ENCODE measurements around the gene MDGA2.

MDGA2 gene

GRCh38 chr14:46861753-46862152 is 813.7 kb downstream of the MDGA2 start:
- no peak overlapping the region for H3K4me3 ChIP-seq (ENCODE audit: low read depth in 1 of 2, low read length in 2 of 2)
- H3K4me1 ChIP-seq (ENCODE audit: insufficient read depth, low read length), result no peaks in the 10 kb centered on the region
- ATAC-seq (ENCODE audit: insufficient read depth, low read depth) (no peak), DNase-seq (no peak)
- H3K27me3 ChIP-seq (ENCODE audit: insufficient read depth, low read length, poor library complexity), result no peaks in the 10 kb centered on the region
- no peaks in the 10 kb centered on the region for H3K79me2 ChIP-seq (ENCODE audit: insufficient read depth, low read length)
- no peaks in the 10 kb centered on the region for H3K36me3 ChIP-seq (ENCODE audit: insufficient read depth, low read length)
- H3K9ac ChIP-seq (ENCODE audit: low read depth, low read length), result no peak overlapping the region
- H3K27ac ChIP-seq (ENCODE audit: low read length), result no peak overlapping the region
- no peak for TF ChIP-seq EZH2 (IDR thresholded peaks at IDR 0.05; ENCODE audit: borderline replicate concordance, low read depth, low read length, severe bottlenecking)
- TF ChIP-seq, protein P1, sequence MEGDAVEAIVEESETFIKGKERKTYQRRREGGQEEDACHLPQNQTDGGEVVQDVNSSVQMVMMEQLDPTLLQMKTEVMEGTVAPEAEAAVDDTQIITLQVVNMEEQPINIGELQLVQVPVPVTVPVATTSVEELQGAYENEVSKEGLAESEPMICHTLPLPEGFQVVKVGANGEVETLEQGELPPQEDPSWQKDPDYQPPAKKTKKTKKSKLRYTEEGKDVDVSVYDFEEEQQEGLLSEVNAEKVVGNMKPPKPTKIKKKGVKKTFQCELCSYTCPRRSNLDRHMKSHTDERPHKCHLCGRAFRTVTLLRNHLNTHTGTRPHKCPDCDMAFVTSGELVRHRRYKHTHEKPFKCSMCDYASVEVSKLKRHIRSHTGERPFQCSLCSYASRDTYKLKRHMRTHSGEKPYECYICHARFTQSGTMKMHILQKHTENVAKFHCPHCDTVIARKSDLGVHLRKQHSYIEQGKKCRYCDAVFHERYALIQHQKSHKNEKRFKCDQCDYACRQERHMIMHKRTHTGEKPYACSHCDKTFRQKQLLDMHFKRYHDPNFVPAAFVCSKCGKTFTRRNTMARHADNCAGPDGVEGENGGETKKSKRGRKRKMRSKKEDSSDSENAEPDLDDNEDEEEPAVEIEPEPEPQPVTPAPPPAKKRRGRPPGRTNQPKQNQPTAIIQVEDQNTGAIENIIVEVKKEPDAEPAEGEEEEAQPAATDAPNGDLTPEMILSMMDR (IDR thresholded peaks at IDR 0.05; ENCODE audit: borderline replicate concordance, extremely low read depth, low read length, poor library complexity, severe bottlenecking), result no peak
- no peak overlapping the region for H2AFZ ChIP-seq (ENCODE audit: low read depth, low read length)
- no peaks in the 10 kb centered on the region for H3K9me3 ChIP-seq (ENCODE audit: insufficient read depth, low read length, severe bottlenecking)
- H4K20me1 ChIP-seq (ENCODE audit: insufficient read depth, low read length), result no peaks in the 10 kb centered on the region
- H3K4me2 ChIP-seq (ENCODE audit: insufficient read depth, low read length), result no peak overlapping the region

DNA sequence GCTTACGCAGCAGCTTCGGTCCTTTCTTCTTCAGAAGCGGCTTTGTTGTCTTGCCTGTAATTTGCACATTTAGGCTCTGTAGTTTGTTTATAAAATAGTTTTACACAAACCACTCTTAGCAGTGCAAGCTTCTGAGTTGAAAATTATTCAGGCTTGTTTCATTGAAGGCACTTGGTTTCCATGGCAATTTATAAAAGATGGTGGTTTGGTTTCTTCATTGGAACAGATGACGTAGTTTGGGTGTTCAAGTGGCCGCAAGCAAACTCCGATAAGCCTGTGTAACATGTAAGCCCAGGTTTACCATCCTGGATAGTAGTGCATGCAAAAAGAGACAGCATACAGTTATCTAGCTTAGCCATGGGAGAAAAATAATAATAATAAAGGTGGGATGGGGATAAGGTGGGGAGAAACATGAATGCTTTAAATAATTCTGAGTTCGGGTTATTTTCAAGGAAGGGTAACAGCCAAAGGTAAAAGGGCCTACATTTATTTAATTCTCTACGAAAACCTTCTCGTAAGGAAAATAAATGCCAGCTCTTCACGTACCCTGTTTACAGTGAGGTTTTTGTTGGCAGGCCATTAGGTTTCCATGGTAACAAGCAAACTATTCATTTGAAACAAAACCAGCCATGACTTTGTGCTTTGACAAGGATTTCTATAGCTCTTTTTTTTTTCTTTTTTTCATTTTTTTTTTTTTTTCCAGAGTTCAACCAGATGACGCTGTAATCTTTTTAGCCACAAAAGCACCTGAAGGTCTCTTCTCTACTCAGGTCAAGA is 834.3 kb downstream of the MDGA2 start:
- TF ChIP-seq, protein P1 (IDR thresholded peaks at IDR 0.05; ENCODE audit: borderline replicate concordance, extremely low read depth, low read length, poor library complexity, severe bottlenecking), result no peak
- TF ChIP-seq EZH2 (IDR thresholded peaks at IDR 0.05; ENCODE audit: borderline replicate concordance, low read depth, low read length, severe bottlenecking), result no peak
- DNase-seq (no peak), ATAC-seq (ENCODE audit: insufficient read depth, low read depth) (no peak)
- H3K27ac ChIP-seq (ENCODE audit: low read length), result no peak overlapping the region
- no peaks in the 10 kb centered on the region for H3K79me2 ChIP-seq (ENCODE audit: insufficient read depth, low read length)
- H3K9ac ChIP-seq (ENCODE audit: low read depth, low read length), result no peak overlapping the region
- H3K4me2 ChIP-seq (ENCODE audit: insufficient read depth, low read length), result no peak overlapping the region
- H3K36me3 ChIP-seq (ENCODE audit: insufficient read depth, low read length), result no peaks in the 10 kb centered on the region
- H3K27me3 ChIP-seq (ENCODE audit: insufficient read depth, low read length, poor library complexity), result no peaks in the 10 kb centered on the region
- no peaks in the 10 kb centered on the region for H3K9me3 ChIP-seq (ENCODE audit: insufficient read depth, low read length, severe bottlenecking)
- no peaks in the 10 kb centered on the region for H4K20me1 ChIP-seq (ENCODE audit: insufficient read depth, low read length)
- no peak overlapping the region for H3K4me3 ChIP-seq (ENCODE audit: low read depth in 1 of 2, low read length in 2 of 2)
- no peaks in the 10 kb centered on the region for H3K4me1 ChIP-seq (ENCODE audit: insufficient read depth, low read length)
- no peak overlapping the region for H2AFZ ChIP-seq (ENCODE audit: low read depth, low read length)

GRCh38 chr14:46820291-46820690 is 855.1 kb downstream of the MDGA2 start:
- no peak overlapping the region for H2AFZ ChIP-seq (ENCODE audit: low read depth, low read length)
- no peaks in the 10 kb centered on the region for H3K9me3 ChIP-seq (ENCODE audit: insufficient read depth, low read length, severe bottlenecking)
- H4K20me1 ChIP-seq (ENCODE audit: insufficient read depth, low read length), result no peaks in the 10 kb centered on the region
- no peak overlapping the region for H3K9ac ChIP-seq (ENCODE audit: low read depth, low read length)
- no peak overlapping the region for H3K4me3 ChIP-seq (ENCODE audit: low read depth in 1 of 2, low read length in 2 of 2)
- H3K79me2 ChIP-seq (ENCODE audit: insufficient read depth, low read length), result no peaks in the 10 kb centered on the region
- no peaks in the 10 kb centered on the region for H3K27me3 ChIP-seq (ENCODE audit: insufficient read depth, low read length, poor library complexity)
- no peak overlapping the region for H3K4me2 ChIP-seq (ENCODE audit: insufficient read depth, low read length)
- no peaks in the 10 kb centered on the region for H3K4me1 ChIP-seq (ENCODE audit: insufficient read depth, low read length)
- H3K27ac ChIP-seq (ENCODE audit: low read length), result no peak overlapping the region
- H3K36me3 ChIP-seq (ENCODE audit: insufficient read depth, low read length), result no peaks in the 10 kb centered on the region
- no peak for TF ChIP-seq EZH2 (IDR thresholded peaks at IDR 0.05; ENCODE audit: borderline replicate concordance, low read depth, low read length, severe bottlenecking)
- TF ChIP-seq, protein P1 (IDR thresholded peaks at IDR 0.05; ENCODE audit: borderline replicate concordance, extremely low read depth, low read length, poor library complexity, severe bottlenecking), result no peak
- DNase-seq (no peak), ATAC-seq (ENCODE audit: insufficient read depth, low read depth) (no peak)
